Effector memory CD4-positive, alpha-beta T cell (primary cell): ENCODE measurements around the gene SIX2.

Experiments
- DNase-seq, 3 donors: peaks; one replicate each; pipeline ENCODE4 v3.0.0-alpha.2; 2020
- H3K27ac ChIP-seq: 2 replicates; pipeline ENCODE4 v1.7.0; 2013; ENCODE audit warnings: mild to moderate bottlenecking, low read length, moderate library complexity; ENCODE audit not compliant: insufficient read depth, poor library complexity, severe bottlenecking
- H3K27me3 ChIP-seq: replicated peaks from 2 replicates; pipeline ENCODE4 v1.7.0; 2013; ENCODE audit warnings: mild to moderate bottlenecking, low read length; ENCODE audit not compliant: insufficient read depth, control insufficient read depth, poor library complexity, severe bottlenecking
- H3K36me3 ChIP-seq: 2 replicates; pipeline ENCODE4 v1.7.0; 2013; ENCODE audit warnings: mild to moderate bottlenecking, low read length, moderate library complexity; ENCODE audit not compliant: control insufficient read depth, insufficient read depth
- H3K4me1 ChIP-seq: 2 replicates; pipeline ENCODE4 v1.7.0; 2013; ENCODE audit warnings: low read length, mild to moderate bottlenecking; ENCODE audit not compliant: control insufficient read depth, insufficient read depth, poor library complexity, severe bottlenecking
- H3K4me3 ChIP-seq: 2 replicates; pipeline ENCODE4 v1.7.0; 2013; ENCODE audit warnings: low read length, low read depth, mild to moderate bottlenecking; ENCODE audit not compliant: insufficient read depth, poor library complexity, severe bottlenecking
- H3K9me3 ChIP-seq: 2 replicates; pipeline ENCODE4 v1.7.0; 2013; ENCODE audit warnings: mild to moderate bottlenecking, low read length, moderate library complexity; ENCODE audit not compliant: control insufficient read depth

SIX2 gene

DNA sequence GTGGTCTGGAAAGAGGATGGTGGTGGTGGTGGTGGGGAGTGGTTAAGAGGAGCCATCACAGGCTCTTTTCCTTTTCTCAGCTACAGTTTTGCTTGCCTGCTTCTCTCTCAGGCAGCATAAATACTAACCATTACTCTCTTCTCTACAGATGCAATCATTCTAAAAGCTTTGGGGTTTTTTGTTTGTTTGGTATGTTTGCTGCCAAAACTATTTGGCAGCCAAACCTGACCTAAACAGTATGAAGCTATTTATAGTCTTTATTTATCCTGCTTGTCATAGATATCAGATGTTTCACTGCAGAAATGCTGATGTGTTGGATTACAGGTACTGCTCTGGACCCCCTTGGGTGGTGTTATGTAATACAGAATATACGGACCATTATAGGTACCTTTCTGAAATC lies 52.4 kb downstream of the SIX2 start:
- H3K4me1 ChIP-seq, result peaks cover 12% of the 10 kb centered on the region
- no peak overlapping the region for H3K27ac ChIP-seq
- no peak overlapping the region for H3K4me3 ChIP-seq
- H3K27me3 ChIP-seq, result peaks cover 6% of the 10 kb centered on the region
- H3K9me3 ChIP-seq, result no peaks in the 10 kb centered on the region
- H3K36me3 ChIP-seq, result no peaks in the 10 kb centered on the region
- no peak for DNase-seq

DNA sequence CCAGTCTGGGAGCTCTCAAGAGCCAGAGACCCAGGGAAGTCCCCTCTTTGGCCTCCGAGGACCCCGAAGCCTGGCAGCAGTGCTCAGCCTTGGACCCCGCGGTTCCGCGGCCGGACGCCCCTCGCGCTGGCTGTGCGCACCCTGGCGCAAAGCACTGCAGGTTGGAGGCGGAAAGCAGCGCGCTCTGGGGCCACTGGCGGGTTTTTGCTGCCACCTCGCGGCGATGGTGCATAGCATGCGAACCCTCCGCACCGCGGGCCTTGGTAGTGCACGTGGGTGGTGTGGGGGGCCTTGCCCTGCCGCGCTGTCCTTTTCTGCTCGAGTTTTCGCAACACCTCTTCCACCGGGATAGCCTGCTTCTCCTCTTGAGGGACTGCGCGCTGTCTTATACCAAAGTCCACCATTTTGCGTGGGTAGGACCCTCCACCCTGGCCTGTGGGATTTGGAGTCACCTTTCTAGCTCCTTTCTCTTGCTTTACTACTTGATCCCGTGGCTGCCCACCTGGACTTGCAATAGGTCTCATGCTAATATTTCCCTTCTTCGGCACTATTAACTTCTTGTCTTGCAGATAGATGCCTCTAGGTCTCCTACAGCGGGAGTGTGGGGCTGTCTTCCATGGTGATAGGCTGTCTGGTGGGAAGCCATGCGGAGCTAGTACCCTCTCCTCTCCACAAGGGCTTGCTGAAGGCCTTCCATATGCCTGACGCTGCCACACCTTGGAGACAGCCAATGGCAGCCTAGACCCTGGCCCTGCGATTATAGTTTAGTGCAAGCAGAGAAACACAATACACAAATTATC lies 53.5 kb downstream of the SIX2 start:
- Histone ChIP-seq H3K27ac (no peak overlapping the region), H3K36me3 (no peaks in the 10 kb centered on the region), H3K27me3 (peaks cover 6% of the 10 kb centered on the region), H3K4me1 (peaks cover 12% of the 10 kb centered on the region), H3K9me3 (no peaks in the 10 kb centered on the region), H3K4me3 (no peak overlapping the region)
- peak; percentile 14 to 43 (median 37) for DNase-seq
